HepG2 (cell line): ENCODE measurements around the gene HDAC10. TPM values are rescaled to one million over a fixed set of nuclear protein-coding genes. Genes with fewer than 3 reads are reported as not detected.

Experiments
- HNRNPL ChIP-seq: fragments of 200-400 bp; formaldehyde crosslinking; IDR thresholded peaks from 2 replicates; pipeline ENCODE4 v1.6.1; 2017; ENCODE audit warnings: mild to moderate bottlenecking, low read depth, low read length
- JUND ChIP-seq: sonication (generic); formaldehyde crosslinking; IDR thresholded peaks from 2 replicates; pipeline ENCODE4 v1.8.0; 2022; ENCODE audit warnings: mild to moderate bottlenecking, missing genetic modification reagents
- RAD21 ChIP-seq: fragments of 450-650 bp; formaldehyde crosslinking; IDR thresholded peaks from 2 replicates; pipeline ENCODE4 v1.5.0; 2020; ENCODE audit warnings: mild to moderate bottlenecking
- ZNF180 ChIP-seq: sonication (generic); formaldehyde crosslinking; IDR thresholded peaks from 2 replicates; pipeline ENCODE4 v1.4.0; 2020; ENCODE audit warnings: low read depth, missing genetic modification reagents, borderline replicate concordance
- ZNF253 ChIP-seq: sonication (generic); formaldehyde crosslinking; IDR thresholded peaks from 2 replicates; pipeline ENCODE4 v1.8.0; 2022; ENCODE audit warnings: mild to moderate bottlenecking, missing genetic modification reagents, borderline replicate concordance
- ZNF746 ChIP-seq: sonication (generic); formaldehyde crosslinking; IDR thresholded peaks from 2 replicates; pipeline ENCODE4 v1.8.0; 2022; ENCODE audit warnings: mild to moderate bottlenecking, missing genetic modification reagents
- polyA plus RNA-seq, 8 experiments: library from polyadenylated mRNA; depleted of rRNA in 3 of 8; stranded (reverse) in 7 of 8; unstranded in 1 of 8; fragments of >200 nt; fragmentation: Illumina TruSeq in 4 of 8; extraction: Trizol in 4 of 8; gene quantifications; 2 replicates each; pipeline versions ENCODE4 v1.2.1 to v1.2.3, GENCODE V29; 2011 to 2016; ENCODE audit warnings: low read depth in 4 of 8, missing spikeins in 1 of 8, mixed read lengths in 1 of 8; ENCODE audit not compliant: insufficient read depth in 1 of 8
- total RNA-seq, 5 experiments: library from RNA; depleted of rRNA; stranded (reverse); fragments of >200 nt; fragmentation: Illumina TruSeq; extraction: Trizol; gene quantifications; 2 replicates each; pipeline ENCODE4 v1.2.3, GENCODE V29; 2016; ENCODE audit warnings: low read depth in 1 of 5
- TF ChIP-seq, protein P1 (sequence below): sonication (generic); formaldehyde crosslinking; IDR thresholded peaks from 2 replicates; pipeline ENCODE4 v1.4.0; 2020; ENCODE audit warnings: missing genetic modification reagents
- TF ChIP-seq, protein P2 (sequence below): sonication (generic); formaldehyde crosslinking; IDR thresholded peaks from 2 replicates; pipeline ENCODE4 v1.8.1; 2022; ENCODE audit warnings: mild to moderate bottlenecking, missing genetic modification reagents
- TF ChIP-seq, protein P3 (sequence below): sonication (generic); formaldehyde crosslinking; IDR thresholded peaks from 2 replicates; pipeline ENCODE4 v1.5.1; 2020; ENCODE audit warnings: mild to moderate bottlenecking, missing genetic modification reagents, moderate library complexity
- TF ChIP-seq, protein P4 (sequence below): sonication (generic); formaldehyde crosslinking; IDR thresholded peaks from 2 replicates; pipeline ENCODE4 v1.5.0; 2020; ENCODE audit warnings: missing genetic modification reagents
- TF ChIP-seq, protein P5 (sequence below): IDR thresholded peaks from 2 replicates; pipeline ENCODE4 v1.6.1; 2018; ENCODE audit warnings: missing genetic modification reagents, mild to moderate bottlenecking, missing compliant biosample characterization
- TF ChIP-seq, protein P6 (sequence below): sonication (generic); formaldehyde crosslinking; IDR thresholded peaks from 2 replicates; pipeline ENCODE4 v1.5.1; 2020; ENCODE audit warnings: mild to moderate bottlenecking, moderate library complexity, missing genetic modification reagents

The HDAC10 gene
- total and polyA plus RNA-seq, 2 of the 13 experiments (the other 11 are each of a cell fraction or from before 2014, with no cell fraction given): 13.9 to 14.9 TPM

DNA sequence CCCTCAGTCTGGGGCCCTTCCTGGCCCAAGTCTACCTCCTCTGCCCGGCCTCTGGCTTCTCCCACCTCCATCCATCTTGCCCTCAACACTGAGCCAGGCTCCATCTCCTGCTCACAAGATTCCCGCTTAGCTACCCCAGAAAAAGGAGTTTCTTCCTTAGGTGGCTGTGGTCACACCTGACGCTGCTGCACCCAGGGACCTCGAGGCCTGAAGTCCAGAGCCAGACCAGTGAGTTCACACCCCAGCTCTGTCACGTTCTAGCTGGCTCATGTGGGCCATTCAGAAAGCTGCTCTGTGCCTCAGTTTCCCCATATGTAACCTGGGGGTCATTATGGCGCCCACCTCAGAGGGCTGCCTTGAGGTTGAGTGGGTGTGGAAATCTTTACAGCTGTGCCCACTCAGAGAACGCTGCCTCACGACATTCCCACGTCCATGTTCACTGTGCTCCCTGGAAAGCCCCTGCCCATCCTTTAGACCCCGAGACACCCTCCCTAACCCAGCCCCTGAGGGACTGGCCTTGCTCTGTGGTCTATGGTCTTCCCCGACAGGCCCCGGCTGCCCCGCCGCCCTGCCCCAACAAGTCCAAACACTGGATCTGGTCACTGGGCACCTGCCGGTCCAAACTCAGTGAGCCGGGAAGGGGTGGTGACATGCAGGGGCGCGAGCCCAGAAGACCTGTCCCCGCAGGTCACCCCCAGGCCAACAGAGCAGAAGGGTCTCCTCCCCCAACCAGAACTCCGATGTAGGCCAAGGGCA lies 46.6 kb upstream of the HDAC10 start (continued):
- TF ChIP-seq, protein P1, sequence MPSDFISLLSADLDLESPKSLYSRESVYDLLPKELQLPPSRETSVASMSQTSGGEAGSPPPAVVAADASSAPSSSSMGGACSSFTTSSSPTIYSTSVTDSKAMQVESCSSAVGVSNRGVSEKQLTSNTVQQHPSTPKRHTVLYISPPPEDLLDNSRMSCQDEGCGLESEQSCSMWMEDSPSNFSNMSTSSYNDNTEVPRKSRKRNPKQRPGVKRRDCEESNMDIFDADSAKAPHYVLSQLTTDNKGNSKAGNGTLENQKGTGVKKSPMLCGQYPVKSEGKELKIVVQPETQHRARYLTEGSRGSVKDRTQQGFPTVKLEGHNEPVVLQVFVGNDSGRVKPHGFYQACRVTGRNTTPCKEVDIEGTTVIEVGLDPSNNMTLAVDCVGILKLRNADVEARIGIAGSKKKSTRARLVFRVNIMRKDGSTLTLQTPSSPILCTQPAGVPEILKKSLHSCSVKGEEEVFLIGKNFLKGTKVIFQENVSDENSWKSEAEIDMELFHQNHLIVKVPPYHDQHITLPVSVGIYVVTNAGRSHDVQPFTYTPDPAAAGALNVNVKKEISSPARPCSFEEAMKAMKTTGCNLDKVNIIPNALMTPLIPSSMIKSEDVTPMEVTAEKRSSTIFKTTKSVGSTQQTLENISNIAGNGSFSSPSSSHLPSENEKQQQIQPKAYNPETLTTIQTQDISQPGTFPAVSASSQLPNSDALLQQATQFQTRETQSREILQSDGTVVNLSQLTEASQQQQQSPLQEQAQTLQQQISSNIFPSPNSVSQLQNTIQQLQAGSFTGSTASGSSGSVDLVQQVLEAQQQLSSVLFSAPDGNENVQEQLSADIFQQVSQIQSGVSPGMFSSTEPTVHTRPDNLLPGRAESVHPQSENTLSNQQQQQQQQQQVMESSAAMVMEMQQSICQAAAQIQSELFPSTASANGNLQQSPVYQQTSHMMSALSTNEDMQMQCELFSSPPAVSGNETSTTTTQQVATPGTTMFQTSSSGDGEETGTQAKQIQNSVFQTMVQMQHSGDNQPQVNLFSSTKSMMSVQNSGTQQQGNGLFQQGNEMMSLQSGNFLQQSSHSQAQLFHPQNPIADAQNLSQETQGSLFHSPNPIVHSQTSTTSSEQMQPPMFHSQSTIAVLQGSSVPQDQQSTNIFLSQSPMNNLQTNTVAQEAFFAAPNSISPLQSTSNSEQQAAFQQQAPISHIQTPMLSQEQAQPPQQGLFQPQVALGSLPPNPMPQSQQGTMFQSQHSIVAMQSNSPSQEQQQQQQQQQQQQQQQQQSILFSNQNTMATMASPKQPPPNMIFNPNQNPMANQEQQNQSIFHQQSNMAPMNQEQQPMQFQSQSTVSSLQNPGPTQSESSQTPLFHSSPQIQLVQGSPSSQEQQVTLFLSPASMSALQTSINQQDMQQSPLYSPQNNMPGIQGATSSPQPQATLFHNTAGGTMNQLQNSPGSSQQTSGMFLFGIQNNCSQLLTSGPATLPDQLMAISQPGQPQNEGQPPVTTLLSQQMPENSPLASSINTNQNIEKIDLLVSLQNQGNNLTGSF (CRISPR knock-in tag): peak; percentile 52; the same call in 1 of the 2 replicates
- TF ChIP-seq RAD21 (0 out of 2 replicates have a peak, but pooled peaks have one; percentile 3), HNRNPL (peak; percentile 69; the same call in 1 of the 2 replicates), ZNF253 (CRISPR knock-in tag) (no peak), ZNF180 (CRISPR knock-in tag) (no peak), JUND (no peak), ZNF746 (CRISPR knock-in tag) (0 out of 2 replicates have a peak, but pooled peaks have one; percentile 1)
- TF ChIP-seq, protein P2, sequence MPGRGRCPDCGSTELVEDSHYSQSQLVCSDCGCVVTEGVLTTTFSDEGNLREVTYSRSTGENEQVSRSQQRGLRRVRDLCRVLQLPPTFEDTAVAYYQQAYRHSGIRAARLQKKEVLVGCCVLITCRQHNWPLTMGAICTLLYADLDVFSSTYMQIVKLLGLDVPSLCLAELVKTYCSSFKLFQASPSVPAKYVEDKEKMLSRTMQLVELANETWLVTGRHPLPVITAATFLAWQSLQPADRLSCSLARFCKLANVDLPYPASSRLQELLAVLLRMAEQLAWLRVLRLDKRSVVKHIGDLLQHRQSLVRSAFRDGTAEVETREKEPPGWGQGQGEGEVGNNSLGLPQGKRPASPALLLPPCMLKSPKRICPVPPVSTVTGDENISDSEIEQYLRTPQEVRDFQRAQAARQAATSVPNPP (CRISPR knock-in tag): no peak
- TF ChIP-seq, protein P3, sequence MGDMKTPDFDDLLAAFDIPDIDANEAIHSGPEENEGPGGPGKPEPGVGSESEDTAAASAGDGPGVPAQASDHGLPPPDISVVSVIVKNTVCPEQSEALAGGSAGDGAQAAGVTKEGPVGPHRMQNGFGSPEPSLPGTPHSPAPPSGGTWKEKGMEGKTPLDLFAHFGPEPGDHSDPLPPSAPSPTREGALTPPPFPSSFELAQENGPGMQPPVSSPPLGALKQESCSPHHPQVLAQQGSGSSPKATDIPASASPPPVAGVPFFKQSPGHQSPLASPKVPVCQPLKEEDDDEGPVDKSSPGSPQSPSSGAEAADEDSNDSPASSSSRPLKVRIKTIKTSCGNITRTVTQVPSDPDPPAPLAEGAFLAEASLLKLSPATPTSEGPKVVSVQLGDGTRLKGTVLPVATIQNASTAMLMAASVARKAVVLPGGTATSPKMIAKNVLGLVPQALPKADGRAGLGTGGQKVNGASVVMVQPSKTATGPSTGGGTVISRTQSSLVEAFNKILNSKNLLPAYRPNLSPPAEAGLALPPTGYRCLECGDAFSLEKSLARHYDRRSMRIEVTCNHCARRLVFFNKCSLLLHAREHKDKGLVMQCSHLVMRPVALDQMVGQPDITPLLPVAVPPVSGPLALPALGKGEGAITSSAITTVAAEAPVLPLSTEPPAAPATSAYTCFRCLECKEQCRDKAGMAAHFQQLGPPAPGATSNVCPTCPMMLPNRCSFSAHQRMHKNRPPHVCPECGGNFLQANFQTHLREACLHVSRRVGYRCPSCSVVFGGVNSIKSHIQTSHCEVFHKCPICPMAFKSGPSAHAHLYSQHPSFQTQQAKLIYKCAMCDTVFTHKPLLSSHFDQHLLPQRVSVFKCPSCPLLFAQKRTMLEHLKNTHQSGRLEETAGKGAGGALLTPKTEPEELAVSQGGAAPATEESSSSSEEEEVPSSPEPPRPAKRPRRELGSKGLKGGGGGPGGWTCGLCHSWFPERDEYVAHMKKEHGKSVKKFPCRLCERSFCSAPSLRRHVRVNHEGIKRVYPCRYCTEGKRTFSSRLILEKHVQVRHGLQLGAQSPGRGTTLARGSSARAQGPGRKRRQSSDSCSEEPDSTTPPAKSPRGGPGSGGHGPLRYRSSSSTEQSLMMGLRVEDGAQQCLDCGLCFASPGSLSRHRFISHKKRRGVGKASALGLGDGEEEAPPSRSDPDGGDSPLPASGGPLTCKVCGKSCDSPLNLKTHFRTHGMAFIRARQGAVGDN (CRISPR knock-in tag): peak; percentile 69
- TF ChIP-seq, protein P4, sequence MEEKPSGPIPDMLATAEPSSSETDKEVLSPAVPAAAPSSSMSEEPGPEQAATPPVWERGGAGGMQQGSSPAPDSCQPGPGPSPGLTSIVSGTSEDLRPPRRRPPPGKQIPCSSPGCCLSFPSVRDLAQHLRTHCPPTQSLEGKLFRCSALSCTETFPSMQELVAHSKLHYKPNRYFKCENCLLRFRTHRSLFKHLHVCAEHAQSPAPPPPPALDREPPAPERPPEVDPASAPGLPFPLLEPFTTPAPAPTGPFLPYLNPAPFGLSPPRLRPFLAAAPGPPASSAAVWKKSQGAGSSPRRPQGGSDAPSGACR: no peak
- TF ChIP-seq, protein P5, sequence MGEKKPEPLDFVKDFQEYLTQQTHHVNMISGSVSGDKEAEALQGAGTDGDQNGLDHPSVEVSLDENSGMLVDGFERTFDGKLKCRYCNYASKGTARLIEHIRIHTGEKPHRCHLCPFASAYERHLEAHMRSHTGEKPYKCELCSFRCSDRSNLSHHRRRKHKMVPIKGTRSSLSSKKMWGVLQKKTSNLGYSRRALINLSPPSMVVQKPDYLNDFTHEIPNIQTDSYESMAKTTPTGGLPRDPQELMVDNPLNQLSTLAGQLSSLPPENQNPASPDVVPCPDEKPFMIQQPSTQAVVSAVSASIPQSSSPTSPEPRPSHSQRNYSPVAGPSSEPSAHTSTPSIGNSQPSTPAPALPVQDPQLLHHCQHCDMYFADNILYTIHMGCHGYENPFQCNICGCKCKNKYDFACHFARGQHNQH: no peak
- TF ChIP-seq, protein P6, sequence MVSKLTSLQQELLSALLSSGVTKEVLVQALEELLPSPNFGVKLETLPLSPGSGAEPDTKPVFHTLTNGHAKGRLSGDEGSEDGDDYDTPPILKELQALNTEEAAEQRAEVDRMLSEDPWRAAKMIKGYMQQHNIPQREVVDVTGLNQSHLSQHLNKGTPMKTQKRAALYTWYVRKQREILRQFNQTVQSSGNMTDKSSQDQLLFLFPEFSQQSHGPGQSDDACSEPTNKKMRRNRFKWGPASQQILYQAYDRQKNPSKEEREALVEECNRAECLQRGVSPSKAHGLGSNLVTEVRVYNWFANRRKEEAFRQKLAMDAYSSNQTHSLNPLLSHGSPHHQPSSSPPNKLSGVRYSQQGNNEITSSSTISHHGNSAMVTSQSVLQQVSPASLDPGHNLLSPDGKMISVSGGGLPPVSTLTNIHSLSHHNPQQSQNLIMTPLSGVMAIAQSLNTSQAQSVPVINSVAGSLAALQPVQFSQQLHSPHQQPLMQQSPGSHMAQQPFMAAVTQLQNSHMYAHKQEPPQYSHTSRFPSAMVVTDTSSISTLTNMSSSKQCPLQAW (CRISPR knock-in tag): no peak
